Activated naive CD4-positive, alpha-beta T cell treated with anti-CD3 and anti-CD28 coated beads, Interleukin-2, amount 50 U/mL, for 24 hours (primary cell): Measurements from ENCODE around the gene ANKRD23.

Experiments
- H3K27ac Mint-ChIP-seq: one replicate; pipeline ENCODE4 v1.8.0; 2021; ENCODE audit warnings: mild to moderate bottlenecking, mixed read lengths
- H3K27me3 Mint-ChIP-seq: one replicate; pipeline ENCODE4 v1.8.0; 2021; ENCODE audit warnings: mixed read lengths
- H3K36me3 Mint-ChIP-seq: one replicate; pipeline ENCODE4 v1.8.0; 2021; ENCODE audit warnings: mixed read lengths
- H3K4me1 Mint-ChIP-seq: one replicate; pipeline ENCODE4 v1.8.0; 2021; ENCODE audit warnings: mixed read lengths
- H3K4me3 Mint-ChIP-seq: one replicate; pipeline ENCODE4 v1.8.0; 2021; ENCODE audit warnings: mild to moderate bottlenecking, mixed read lengths
- H3K9me3 Mint-ChIP-seq: one replicate; pipeline ENCODE4 v1.8.0; 2021; ENCODE audit warnings: mixed read lengths

The ANKRD23 gene

GRCh38 chr2:96821113-96821675, 22.6 kb downstream of the ANKRD23 start:
- no peak overlapping the region for H3K27ac Mint-ChIP-seq
- no peaks in the 10 kb centered on the region for H3K27me3 Mint-ChIP-seq
- H3K4me1 Mint-ChIP-seq = peaks cover 43% of the 10 kb centered on the region
- peak overlapping the region; percentile 5 for H3K4me3 Mint-ChIP-seq
- H3K9me3 Mint-ChIP-seq = no peaks in the 10 kb centered on the region
- H3K36me3 Mint-ChIP-seq = peaks cover 2% of the 10 kb centered on the region

GRCh38 chr2:96819876-96820511, 23.8 kb downstream of the ANKRD23 start:
- no peaks in the 10 kb centered on the region for H3K27me3 Mint-ChIP-seq
- no peaks in the 10 kb centered on the region for H3K9me3 Mint-ChIP-seq
- peaks cover 49% of the 10 kb centered on the region for H3K4me1 Mint-ChIP-seq
- H3K27ac Mint-ChIP-seq = no peak overlapping the region
- peaks cover 2% of the 10 kb centered on the region for H3K36me3 Mint-ChIP-seq
- H3K4me3 Mint-ChIP-seq = peak overlapping the region; percentile 81

- Mint-ChIP-seq H3K27ac (no peak overlapping the region), H3K27me3 (no peaks in the 10 kb centered on the region), H3K4me1 (peaks cover 51% of the 10 kb centered on the region), H3K4me3 (peak overlapping the region; percentile 81), H3K36me3 (peaks cover 2% of the 10 kb centered on the region), H3K9me3 (no peaks in the 10 kb centered on the region)
These were observed 24.5 kb downstream of the ANKRD23 start for GRCh38 chr2:96819128-96819875.

GRCh38 chr2:96817882-96818281, 25.9 kb downstream of the ANKRD23 start:
- Mint-ChIP-seq H3K36me3 (peaks cover 2% of the 10 kb centered on the region), H3K4me3 (peak overlapping the region; percentile 81), H3K27ac (peak overlapping the region; percentile 41), H3K9me3 (no peaks in the 10 kb centered on the region), H3K27me3 (no peaks in the 10 kb centered on the region), H3K4me1 (peaks cover 53% of the 10 kb centered on the region)

- peaks cover 2% of the 10 kb centered on the region for H3K36me3 Mint-ChIP-seq
- H3K4me1 Mint-ChIP-seq = peaks cover 57% of the 10 kb centered on the region
- H3K27ac Mint-ChIP-seq = peak overlapping the region; percentile 62
- H3K9me3 Mint-ChIP-seq = no peaks in the 10 kb centered on the region
- H3K4me3 Mint-ChIP-seq = peak overlapping the region; percentile 81
- H3K27me3 Mint-ChIP-seq = no peaks in the 10 kb centered on the region
These were observed 26.8 kb downstream of the ANKRD23 start for GRCh38 chr2:96816836-96817702.

GRCh38 chr2:96816127-96816835, 27.5 kb downstream of the ANKRD23 start, which contains the start of gene CNNM3:
Gene CNNM3 (plus strand): TSS chr2:96816268. CDS start chr2:96816278, 10 bp downstream.
- Mint-ChIP-seq H3K36me3 (peaks cover 2% of the 10 kb centered on the region), H3K4me3 (peak within 1 kb of the TSS; percentile 87), H3K27ac (peak within 1 kb of the TSS; percentile 76), H3K4me1 (peaks cover 52% of the 10 kb centered on the region), H3K9me3 (no peaks in the 10 kb centered on the region), H3K27me3 (no peaks in the 10 kb centered on the region)

- Mint-ChIP-seq H3K27ac (peak overlapping the region; percentile 76), H3K4me1 (peaks cover 45% of the 10 kb centered on the region), H3K9me3 (no peaks in the 10 kb centered on the region), H3K27me3 (no peaks in the 10 kb centered on the region), H3K36me3 (peaks cover 2% of the 10 kb centered on the region), H3K4me3 (peak overlapping the region; percentile 87)
These were observed 28.3 kb downstream of the ANKRD23 start for GRCh38 chr2:96815326-96816126.

- Mint-ChIP-seq H3K36me3 (peaks cover 2% of the 10 kb centered on the region), H3K27me3 (no peaks in the 10 kb centered on the region), H3K4me1 (peaks cover 26% of the 10 kb centered on the region), H3K9me3 (no peaks in the 10 kb centered on the region), H3K4me3 (no peak overlapping the region), H3K27ac (no peak overlapping the region)
These were observed 30.2 kb downstream of the ANKRD23 start for GRCh38 chr2:96813656-96814055.

- Mint-ChIP-seq H3K27me3 (no peaks in the 10 kb centered on the region), H3K27ac (no peak overlapping the region), H3K4me1 (peaks cover 27% of the 10 kb centered on the region), H3K36me3 (no peaks in the 10 kb centered on the region), H3K4me3 (no peak overlapping the region), H3K9me3 (no peaks in the 10 kb centered on the region)
These were observed 31.9 kb downstream of the ANKRD23 start for GRCh38 chr2:96811917-96812316.

GRCh38 chr2:96810783-96811192, 33.0 kb downstream of the ANKRD23 start:
- H3K4me1 Mint-ChIP-seq = peaks cover 36% of the 10 kb centered on the region
- no peak overlapping the region for H3K4me3 Mint-ChIP-seq
- H3K9me3 Mint-ChIP-seq = no peaks in the 10 kb centered on the region
- no peak overlapping the region for H3K27ac Mint-ChIP-seq
- no peaks in the 10 kb centered on the region for H3K36me3 Mint-ChIP-seq
- H3K27me3 Mint-ChIP-seq = no peaks in the 10 kb centered on the region

GRCh38 chr2:96809951-96810782, 33.7 kb downstream of the ANKRD23 start:
- Mint-ChIP-seq H3K27ac (no peak overlapping the region), H3K4me3 (no peak overlapping the region), H3K36me3 (no peaks in the 10 kb centered on the region), H3K27me3 (no peaks in the 10 kb centered on the region), H3K4me1 (peaks cover 32% of the 10 kb centered on the region), H3K9me3 (no peaks in the 10 kb centered on the region)

- Mint-ChIP-seq H3K27ac (no peak overlapping the region), H3K4me1 (peaks cover 28% of the 10 kb centered on the region), H3K9me3 (no peaks in the 10 kb centered on the region), H3K36me3 (no peaks in the 10 kb centered on the region), H3K27me3 (no peaks in the 10 kb centered on the region), H3K4me3 (no peak overlapping the region)
These were observed 34.5 kb downstream of the ANKRD23 start for GRCh38 chr2:96809216-96809882.

- Mint-ChIP-seq H3K9me3 (no peaks in the 10 kb centered on the region), H3K36me3 (no peaks in the 10 kb centered on the region), H3K27ac (no peak overlapping the region), H3K27me3 (no peaks in the 10 kb centered on the region), H3K4me3 (no peak overlapping the region), H3K4me1 (peaks cover 28% of the 10 kb centered on the region)
These were observed 35.5 kb downstream of the ANKRD23 start for GRCh38 chr2:96808176-96808837.
